CMK (cell line): ENCODE results near the gene ATN1.

Source experiments
- DNase-seq: peaks from one replicate; pipeline ENCODE4 v3.0.0-alpha.2; 2010; ENCODE audit warnings: low read depth

ATN1 gene

GRCh38 chr12:6957741-6958608 lies 30.2 kb downstream of the ATN1 start:
- DNase-seq: no peak

- no peak for DNase-seq
Observed at GRCh38 chr12:6958609-6959057, 30.9 kb downstream of the ATN1 start.

GRCh38 chr12:6959058-6959804 lies 31.5 kb downstream of the ATN1 start:
- no peak for DNase-seq

- no peak for DNase-seq
Observed at GRCh38 chr12:6959805-6960592, 32.2 kb downstream of the ATN1 start.

GRCh38 chr12:6960593-6961277 lies 33.0 kb downstream of the ATN1 start:
- no peak for DNase-seq

GRCh38 chr12:6961278-6961694 lies 33.5 kb downstream of the ATN1 start:
- DNase-seq: no peak

GRCh38 chr12:6961695-6962284 lies 34.0 kb downstream of the ATN1 start:
- peak; percentile 71 for DNase-seq

- no peak for DNase-seq
Observed at GRCh38 chr12:6962285-6963015, 34.7 kb downstream of the ATN1 start.

- DNase-seq: no peak
Observed at GRCh38 chr12:6963016-6963731, 35.4 kb downstream of the ATN1 start.

- DNase-seq: no peak
Observed at GRCh38 chr12:6963791-6964413, 36.1 kb downstream of the ATN1 start.

GRCh38 chr12:6964605-6965025 lies 36.9 kb downstream of the ATN1 start:
- DNase-seq: no peak

GRCh38 chr12:6965026-6965661 lies 37.4 kb downstream of the ATN1 start:
- peak; percentile 74 for DNase-seq

- DNase-seq: no peak
Observed at GRCh38 chr12:6965714-6966113, 38.0 kb downstream of the ATN1 start.

GRCh38 chr12:6966351-6966750 lies 38.6 kb downstream of the ATN1 start:
- DNase-seq: no peak

GRCh38 chr12:6967651-6968100 lies 39.9 kb downstream of the ATN1 start:
- DNase-seq: no peak

GRCh38 chr12:6968426-6968825 lies 40.7 kb downstream of the ATN1 start:
- DNase-seq: no peak

- DNase-seq: no peak
Observed at GRCh38 chr12:6970096-6970527, 42.4 kb downstream of the ATN1 start.

GRCh38 chr12:6974180-6974579 lies 46.4 kb downstream of the ATN1 start:
- no peak for DNase-seq
